Measurements from ENCODE around the gene ALDH1A2.
"Not testable (repeated sequence)": the region's sequence is repeated elsewhere in the genome, so short reads cannot be mapped to it uniquely, and the experiment has no call there.

The ALDH1A2 gene

GRCh38 chr15:58065445-58066041 lies at the start of gene ALDH1A2:
ALDH1A2 (minus strand) TSS chr15:58065711; CDS start chr15:58065650, 61 bp downstream.
- no peak for TF ChIP-seq CTCF (conservative IDR thresholded peaks at IDR 0.05; ENCODE audit: low read depth, low read length)
- DNase-seq (ENCODE audit: low read depth) = no peak
- H3K4me3 ChIP-seq (ENCODE audit: low read length) = peak within 1 kb of the TSS; percentile 43

GRCh38 chr15:58114812-58115211 lies 49.3 kb upstream of the ALDH1A2 start:
- no peak for DNase-seq (ENCODE audit: low read depth)
- no peak overlapping the region for H3K4me3 ChIP-seq (ENCODE audit: low read length)
- TF ChIP-seq CTCF (conservative IDR thresholded peaks at IDR 0.05; ENCODE audit: low read depth, low read length) = no peak

GRCh38 chr15:58114388-58114787 lies 48.9 kb upstream of the ALDH1A2 start:
- no peak for DNase-seq (ENCODE audit: low read depth)
- H3K4me3 ChIP-seq (ENCODE audit: low read length) = no peak overlapping the region
- TF ChIP-seq CTCF (conservative IDR thresholded peaks at IDR 0.05; ENCODE audit: low read depth, low read length) = no peak

GRCh38 chr15:58113358-58113757 lies 47.8 kb upstream of the ALDH1A2 start:
- H3K4me3 ChIP-seq (ENCODE audit: low read length) = not testable (repeated sequence)
- peak; percentile 2 for DNase-seq (ENCODE audit: low read depth)

- no peak for DNase-seq (ENCODE audit: low read depth)
- H3K4me3 ChIP-seq (ENCODE audit: low read length) = no peak overlapping the region
- no peak for TF ChIP-seq CTCF (conservative IDR thresholded peaks at IDR 0.05; ENCODE audit: low read depth, low read length)
These were observed 46.2 kb upstream of the ALDH1A2 start for GRCh38 chr15:58111718-58112104.

GRCh38 chr15:58110999-58111717 lies 45.6 kb upstream of the ALDH1A2 start:
- no peak for TF ChIP-seq CTCF (conservative IDR thresholded peaks at IDR 0.05; ENCODE audit: low read depth, low read length)
- no peak overlapping the region for H3K4me3 ChIP-seq (ENCODE audit: low read length)
- DNase-seq (ENCODE audit: low read depth) = no peak

- no peak overlapping the region for H3K4me3 ChIP-seq (ENCODE audit: low read length)
- no peak for DNase-seq (ENCODE audit: low read depth)
- no peak for TF ChIP-seq CTCF (conservative IDR thresholded peaks at IDR 0.05; ENCODE audit: low read depth, low read length)
These were observed 43.9 kb upstream of the ALDH1A2 start for GRCh38 chr15:58109419-58109818.

Measured in retinal pigment epithelial cell (primary cell).